Liver (tissue), 2 donors: ENCODE measurements around the gene PROZ.

Experiments
- TAF1 ChIP-seq: conservative IDR thresholded peaks from 2 replicates; pipeline ENCODE4 v1.6.1; 2016; ENCODE audit warnings: antibody characterized with exemption, mild to moderate bottlenecking
- TF ChIP-seq, protein P1 (sequence below): IDR thresholded peaks from 2 replicates; pipeline ENCODE4 v1.6.1; 2016; ENCODE audit warnings: antibody characterized with exemption
- donor health status: healthy.

DNA sequence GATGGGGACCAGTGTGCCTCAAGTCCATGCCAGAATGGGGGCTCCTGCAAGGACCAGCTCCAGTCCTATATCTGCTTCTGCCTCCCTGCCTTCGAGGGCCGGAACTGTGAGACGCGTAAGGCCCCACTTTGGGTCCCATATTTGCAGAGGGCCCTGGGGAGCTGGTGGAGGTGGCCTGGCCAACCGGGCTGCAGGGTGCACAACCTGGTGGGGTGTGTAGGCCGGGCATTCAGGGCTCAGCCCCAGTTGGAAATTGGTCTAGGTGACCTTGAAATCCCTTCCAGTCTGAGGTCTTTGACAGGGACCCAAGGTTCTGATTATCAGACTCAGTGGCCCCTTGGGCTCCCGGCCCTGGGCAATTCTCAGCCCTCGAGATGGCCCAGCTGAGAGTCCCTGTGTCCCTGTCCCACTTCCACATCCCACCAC is 44.6 kb upstream of the PROZ start:
- TF ChIP-seq, protein P1, sequence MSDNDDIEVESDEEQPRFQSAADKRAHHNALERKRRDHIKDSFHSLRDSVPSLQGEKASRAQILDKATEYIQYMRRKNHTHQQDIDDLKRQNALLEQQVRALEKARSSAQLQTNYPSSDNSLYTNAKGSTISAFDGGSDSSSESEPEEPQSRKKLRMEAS: no peak
- no peak for TF ChIP-seq TAF1
